HepG2 (cell line): Measurements from ENCODE around the gene SEC24A. TPM values are rescaled to one million over a fixed set of nuclear protein-coding genes. Genes with fewer than 3 reads are reported as not detected.

Source experiments
- BCL6 ChIP-seq: IDR thresholded peaks from 2 replicates; pipeline ENCODE4 v1.6.1; 2016; ENCODE audit warnings: missing genetic modification reagents, missing compliant biosample characterization
- CHD4 ChIP-seq: fragments of 200-600 bp; sonication (generic); IDR thresholded peaks from 2 replicates; pipeline ENCODE4 v1.7.0; 2017; ENCODE audit warnings: mild to moderate bottlenecking, low read length, borderline replicate concordance
- EP300 ChIP-seq, 3 experiments: sonication (generic) in 1 of 3; formaldehyde crosslinking in 1 of 3; IDR thresholded peaks; 2 replicates each; pipeline versions ENCODE4 v1.5.1 to v1.6.1; 2011 to 2020; ENCODE audit warnings: low read depth in 2 of 3, low read length in 2 of 3, borderline replicate concordance in 1 of 3, improper control_type of control experiment in 1 of 3, mild to moderate bottlenecking in 1 of 3, missing genetic modification reagents in 1 of 3, moderate library complexity in 1 of 3
- HES4 ChIP-seq: sonication (generic); formaldehyde crosslinking; IDR thresholded peaks from 2 replicates; pipeline ENCODE4 v1.9.0; 2021; ENCODE audit warnings: mild to moderate bottlenecking, missing genetic modification reagents, borderline replicate concordance
- HOXA9 ChIP-seq: sonication (generic); formaldehyde crosslinking; IDR thresholded peaks from 2 replicates; pipeline ENCODE4 v1.8.1; 2022; ENCODE audit warnings: missing genetic modification reagents, mild to moderate bottlenecking, moderate library complexity, borderline replicate concordance
- KLF16 ChIP-seq, 2 experiments: sonication (generic) in 1 of 2; formaldehyde crosslinking in 1 of 2; IDR thresholded peaks; 2 replicates each; pipeline versions ENCODE4 v1.6.1 to v1.8.0; 2016 to 2023; ENCODE audit warnings: missing genetic modification reagents in 2 of 2, missing compliant biosample characterization in 1 of 2
- MIXL1 ChIP-seq: IDR thresholded peaks from 2 replicates; pipeline ENCODE4 v1.6.1; 2016
- NPAS2 ChIP-seq: sonication (generic); formaldehyde crosslinking; IDR thresholded peaks from 2 replicates; pipeline ENCODE4 v1.8.0; 2022; ENCODE audit warnings: mild to moderate bottlenecking, missing genetic modification reagents, borderline replicate concordance
- PAF1 ChIP-seq: IDR thresholded peaks from 2 replicates; pipeline ENCODE4 v1.6.1; 2016; ENCODE audit warnings: missing genetic modification reagents, missing compliant biosample characterization
- PRPF4 ChIP-seq: fragments of 200-400 bp; formaldehyde crosslinking; IDR thresholded peaks from 2 replicates; pipeline ENCODE4 v1.6.1; 2016; ENCODE audit warnings: low read length, low read depth; ENCODE audit not compliant: poor library complexity, severe bottlenecking
- REL ChIP-seq: sonication (generic); formaldehyde crosslinking; conservative IDR thresholded peaks from 2 replicates; pipeline ENCODE4 v1.8.0; 2022; ENCODE audit warnings: mild to moderate bottlenecking, missing genetic modification reagents, moderate library complexity
- SIX4 ChIP-seq: sonication (generic); formaldehyde crosslinking; IDR thresholded peaks from 2 replicates; pipeline ENCODE4 v1.4.0; 2020; ENCODE audit warnings: missing genetic modification reagents
- ZNF24 ChIP-seq: fragments of 450-650 bp; IDR thresholded peaks from 2 replicates; pipeline ENCODE4 v1.6.1; 2017; ENCODE audit warnings: antibody characterized with exemption, mild to moderate bottlenecking
- ZNF263 ChIP-seq: sonication (generic); formaldehyde crosslinking; IDR thresholded peaks from 2 replicates; pipeline ENCODE4 v1.4.0; 2020; ENCODE audit warnings: missing genetic modification reagents
- ZNF543 ChIP-seq: sonication (generic); formaldehyde crosslinking; IDR thresholded peaks from 2 replicates; pipeline ENCODE4 v1.4.0; 2020; ENCODE audit warnings: mild to moderate bottlenecking, missing genetic modification reagents
- ZNF567 ChIP-seq: sonication (generic); formaldehyde crosslinking; IDR thresholded peaks from 2 replicates; pipeline ENCODE4 v1.8.1; 2023; ENCODE audit warnings: mild to moderate bottlenecking, missing genetic modification reagents, borderline replicate concordance
- ZNF75D ChIP-seq: sonication (generic); formaldehyde crosslinking; IDR thresholded peaks from 2 replicates; pipeline ENCODE4 v1.8.1; 2023; ENCODE audit warnings: missing genetic modification reagents, mild to moderate bottlenecking, borderline replicate concordance
- polyA plus RNA-seq, 8 experiments: library from polyadenylated mRNA; depleted of rRNA in 3 of 8; stranded (reverse) in 7 of 8; unstranded in 1 of 8; fragments of >200 nt; fragmentation: Illumina TruSeq in 4 of 8; extraction: Trizol in 4 of 8; gene quantifications; 2 replicates each; pipeline versions ENCODE4 v1.2.1 to v1.2.3, GENCODE V29; 2011 to 2016; ENCODE audit warnings: low read depth in 4 of 8, missing spikeins in 1 of 8, mixed read lengths in 1 of 8; ENCODE audit not compliant: insufficient read depth in 1 of 8
- total RNA-seq, 5 experiments: library from RNA; depleted of rRNA; stranded (reverse); fragments of >200 nt; fragmentation: Illumina TruSeq; extraction: Trizol; gene quantifications; 2 replicates each; pipeline ENCODE4 v1.2.3, GENCODE V29; 2016; ENCODE audit warnings: low read depth in 1 of 5
- TF ChIP-seq, protein P1 (sequence below): sonication (generic); formaldehyde crosslinking; IDR thresholded peaks from 2 replicates; pipeline ENCODE4 v1.5.1; 2020; ENCODE audit warnings: missing genetic modification reagents, mild to moderate bottlenecking, borderline replicate concordance
- TF ChIP-seq, protein P2 (sequence below): sonication (generic); formaldehyde crosslinking; IDR thresholded peaks from 2 replicates; pipeline ENCODE4 v1.5.1; 2020; ENCODE audit warnings: mild to moderate bottlenecking, missing genetic modification reagents, borderline replicate concordance
- TF ChIP-seq, protein P3 (sequence below): sonication (generic); formaldehyde crosslinking; IDR thresholded peaks from 2 replicates; pipeline ENCODE4 v1.4.0; 2020; ENCODE audit warnings: missing genetic modification reagents
- TF ChIP-seq, protein P4 (sequence below): IDR thresholded peaks from 2 replicates; pipeline ENCODE4 v1.6.1; 2016; ENCODE audit warnings: low read depth

Gene SEC24A
- total and polyA plus RNA-seq, 2 of the 13 experiments (the other 11 are each of a cell fraction or from before 2014, with no cell fraction given), result 30.5 to 56.8 TPM

DNA sequence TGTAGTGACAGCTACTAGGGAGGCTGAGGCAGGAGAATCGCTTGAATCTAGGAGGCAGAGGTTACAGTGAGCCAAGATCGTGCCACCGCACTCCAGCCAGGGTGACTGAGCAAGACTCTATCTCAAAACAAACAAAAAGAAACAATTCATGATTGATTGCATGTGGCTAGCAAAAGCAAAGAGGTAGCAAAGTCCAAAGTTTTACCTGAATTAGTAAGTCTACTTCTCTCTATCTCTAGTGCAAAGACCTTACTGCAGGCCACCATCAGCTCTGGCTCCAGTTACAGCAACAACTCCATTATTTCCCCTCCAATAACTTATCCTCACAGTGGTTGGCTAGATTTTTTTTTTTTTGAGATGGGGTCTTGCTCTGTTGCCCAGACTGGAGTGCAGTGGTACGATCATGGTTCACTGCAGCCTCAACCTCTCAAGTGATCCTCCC, 9.8 kb upstream of the SEC24A start (continued):
- TF ChIP-seq EP300 (IDR thresholded peaks at IDR 0.05; ENCODE audit: low read depth in 2 of 2, low read length in 2 of 2) (peak; percentile 62 to 82; a peak in 3 of 4 replicates), EP300 (CRISPR knock-in tag; IDR thresholded peaks at IDR 0.05; ENCODE audit: borderline replicate concordance) (peak; percentile 47; the same call in 1 of the 2 replicates), PRPF4 (no peak), NPAS2 (CRISPR knock-in tag) (no peak), HES4 (no peak), ZNF543 (CRISPR knock-in tag) (peak; percentile 53; the same call in 1 of the 2 replicates), HOXA9 (CRISPR knock-in tag) (no peak), ZNF24 (no peak), BCL6 (CRISPR knock-in tag) (peak; percentile 63), ZNF567 (CRISPR knock-in tag) (no peak), ZNF263 (CRISPR knock-in tag) (no peak), CHD4 (no peak), MIXL1 (CRISPR knock-in tag) (peak; percentile 85; the same call in 1 of the 2 replicates), PAF1 (no peak), SIX4 (CRISPR knock-in tag) (peak; percentile 77), REL (CRISPR knock-in tag) (no peak), ZNF75D (no peak), KLF16 (CRISPR knock-in tag; IDR thresholded peaks at IDR 0.05) (peak in 1 of 2 experiments; percentile 37; a peak in 1 of 4 replicates)
- TF ChIP-seq, protein P1, sequence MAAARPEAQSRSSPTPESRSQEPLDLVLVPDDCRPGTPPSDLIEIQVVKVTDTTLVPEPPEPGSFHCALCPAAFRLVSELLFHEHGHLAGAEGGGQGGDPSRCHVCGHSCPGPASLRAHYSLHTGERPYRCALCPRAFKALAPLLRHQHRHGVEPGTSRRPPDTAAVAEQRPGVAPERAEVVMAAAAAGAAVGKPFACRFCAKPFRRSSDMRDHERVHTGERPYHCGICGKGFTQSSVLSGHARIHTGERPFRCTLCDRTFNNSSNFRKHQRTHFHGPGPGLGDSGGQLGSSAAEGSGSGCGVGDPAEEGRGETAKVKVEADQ (CRISPR knock-in tag), result no peak
- TF ChIP-seq, protein P2, sequence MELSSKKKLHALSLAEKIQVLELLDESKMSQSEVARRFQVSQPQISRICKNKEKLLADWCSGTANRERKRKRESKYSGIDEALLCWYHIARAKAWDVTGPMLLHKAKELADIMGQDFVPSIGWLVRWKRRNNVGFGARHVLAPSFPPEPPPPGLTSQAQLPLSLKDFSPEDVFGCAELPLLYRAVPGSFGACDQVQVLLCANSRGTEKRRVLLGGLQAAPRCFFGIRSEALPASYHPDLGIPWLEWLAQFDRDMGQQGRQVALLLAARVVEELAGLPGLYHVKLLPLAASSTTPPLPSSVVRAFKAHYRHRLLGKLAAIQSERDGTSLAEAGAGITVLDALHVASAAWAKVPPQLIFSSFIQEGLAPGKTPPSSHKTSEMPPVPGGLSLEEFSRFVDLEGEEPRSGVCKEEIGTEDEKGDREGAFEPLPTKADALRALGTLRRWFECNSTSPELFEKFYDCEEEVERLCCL (CRISPR knock-in tag), result no peak
- TF ChIP-seq, protein P3, sequence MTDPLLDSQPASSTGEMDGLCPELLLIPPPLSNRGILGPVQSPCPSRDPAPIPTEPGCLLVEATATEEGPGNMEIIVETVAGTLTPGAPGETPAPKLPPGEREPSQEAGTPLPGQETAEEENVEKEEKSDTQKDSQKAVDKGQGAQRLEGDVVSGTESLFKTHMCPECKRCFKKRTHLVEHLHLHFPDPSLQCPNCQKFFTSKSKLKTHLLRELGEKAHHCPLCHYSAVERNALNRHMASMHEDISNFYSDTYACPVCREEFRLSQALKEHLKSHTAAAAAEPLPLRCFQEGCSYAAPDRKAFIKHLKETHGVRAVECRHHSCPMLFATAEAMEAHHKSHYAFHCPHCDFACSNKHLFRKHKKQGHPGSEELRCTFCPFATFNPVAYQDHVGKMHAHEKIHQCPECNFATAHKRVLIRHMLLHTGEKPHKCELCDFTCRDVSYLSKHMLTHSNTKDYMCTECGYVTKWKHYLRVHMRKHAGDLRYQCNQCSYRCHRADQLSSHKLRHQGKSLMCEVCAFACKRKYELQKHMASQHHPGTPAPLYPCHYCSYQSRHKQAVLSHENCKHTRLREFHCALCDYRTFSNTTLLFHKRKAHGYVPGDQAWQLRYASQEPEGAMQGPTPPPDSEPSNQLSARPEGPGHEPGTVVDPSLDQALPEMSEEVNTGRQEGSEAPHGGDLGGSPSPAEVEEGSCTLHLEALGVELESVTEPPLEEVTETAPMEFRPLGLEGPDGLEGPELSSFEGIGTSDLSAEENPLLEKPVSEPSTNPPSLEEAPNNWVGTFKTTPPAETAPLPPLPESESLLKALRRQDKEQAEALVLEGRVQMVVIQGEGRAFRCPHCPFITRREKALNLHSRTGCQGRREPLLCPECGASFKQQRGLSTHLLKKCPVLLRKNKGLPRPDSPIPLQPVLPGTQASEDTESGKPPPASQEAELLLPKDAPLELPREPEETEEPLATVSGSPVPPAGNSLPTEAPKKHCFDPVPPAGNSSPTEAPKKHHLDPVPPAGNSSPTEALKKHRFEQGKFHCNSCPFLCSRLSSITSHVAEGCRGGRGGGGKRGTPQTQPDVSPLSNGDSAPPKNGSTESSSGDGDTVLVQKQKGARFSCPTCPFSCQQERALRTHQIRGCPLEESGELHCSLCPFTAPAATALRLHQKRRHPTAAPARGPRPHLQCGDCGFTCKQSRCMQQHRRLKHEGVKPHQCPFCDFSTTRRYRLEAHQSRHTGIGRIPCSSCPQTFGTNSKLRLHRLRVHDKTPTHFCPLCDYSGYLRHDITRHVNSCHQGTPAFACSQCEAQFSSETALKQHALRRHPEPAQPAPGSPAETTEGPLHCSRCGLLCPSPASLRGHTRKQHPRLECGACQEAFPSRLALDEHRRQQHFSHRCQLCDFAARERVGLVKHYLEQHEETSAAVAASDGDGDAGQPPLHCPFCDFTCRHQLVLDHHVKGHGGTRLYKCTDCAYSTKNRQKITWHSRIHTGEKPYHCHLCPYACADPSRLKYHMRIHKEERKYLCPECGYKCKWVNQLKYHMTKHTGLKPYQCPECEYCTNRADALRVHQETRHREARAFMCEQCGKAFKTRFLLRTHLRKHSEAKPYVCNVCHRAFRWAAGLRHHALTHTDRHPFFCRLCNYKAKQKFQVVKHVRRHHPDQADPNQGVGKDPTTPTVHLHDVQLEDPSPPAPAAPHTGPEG (CRISPR knock-in tag), result no peak
- TF ChIP-seq, protein P4, sequence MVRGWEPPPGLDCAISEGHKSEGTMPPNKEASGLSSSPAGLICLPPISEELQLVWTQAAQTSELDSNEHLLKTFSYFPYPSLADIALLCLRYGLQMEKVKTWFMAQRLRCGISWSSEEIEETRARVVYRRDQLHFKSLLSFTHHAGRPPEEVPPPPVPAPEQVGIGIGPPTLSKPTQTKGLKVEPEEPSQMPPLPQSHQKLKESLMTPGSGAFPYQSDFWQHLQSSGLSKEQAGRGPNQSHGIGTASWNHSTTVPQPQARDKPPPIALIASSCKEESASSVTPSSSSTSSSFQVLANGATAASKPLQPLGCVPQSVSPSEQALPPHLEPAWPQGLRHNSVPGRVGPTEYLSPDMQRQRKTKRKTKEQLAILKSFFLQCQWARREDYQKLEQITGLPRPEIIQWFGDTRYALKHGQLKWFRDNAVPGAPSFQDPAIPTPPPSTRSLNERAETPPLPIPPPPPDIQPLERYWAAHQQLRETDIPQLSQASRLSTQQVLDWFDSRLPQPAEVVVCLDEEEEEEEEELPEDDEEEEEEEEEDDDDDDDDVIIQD (CRISPR knock-in tag), result peak; percentile 82
